Skeletal muscle tissue (tissue), 4 donors: ENCODE results near the gene XRCC1. TPM values are rescaled to one million over a fixed set of nuclear protein-coding genes. Genes with fewer than 3 reads are reported as not detected.
"Not testable (repeated sequence)": the region's sequence is repeated elsewhere in the genome, so short reads cannot be mapped to it uniquely, and the experiment has no call there.

Source experiments
- H3K27ac ChIP-seq: one replicate; pipeline ENCODE4 v1.7.0; 2013; ENCODE audit warnings: mild to moderate bottlenecking, low read depth, low read length, inconsistent platforms
- H3K27me3 ChIP-seq, 3 donors: one replicate each; pipeline ENCODE4 v1.7.0; 2013; ENCODE audit warnings: low read length in 3 of 3; ENCODE audit not compliant: control insufficient read depth in 3 of 3, insufficient read depth in 3 of 3
- H3K36me3 ChIP-seq, 3 donors: one replicate each; pipeline ENCODE4 v1.7.0; 2013; ENCODE audit warnings: low read length in 3 of 3; ENCODE audit not compliant: control insufficient read depth in 3 of 3, insufficient read depth in 3 of 3
- H3K4me1 ChIP-seq, 3 donors: one replicate each; pipeline ENCODE4 v1.7.0; 2013; ENCODE audit warnings: low read length in 3 of 3, mild to moderate bottlenecking in 3 of 3; ENCODE audit not compliant: control insufficient read depth in 3 of 3, insufficient read depth in 3 of 3
- H3K4me3 ChIP-seq, 3 donors: one replicate each; pipeline ENCODE4 v1.7.0; 2013; ENCODE audit warnings: low read length in 3 of 3
- H3K9ac ChIP-seq, 3 donors: one replicate each; pipeline ENCODE4 v1.7.0; 2013; ENCODE audit warnings: low read length in 3 of 3, mild to moderate bottlenecking in 3 of 3, moderate library complexity in 2 of 3, low read depth in 1 of 3
- H3K9me3 ChIP-seq, 3 donors: one replicate each; pipeline ENCODE4 v1.7.0; 2013; ENCODE audit warnings: low read length in 3 of 3; ENCODE audit not compliant: control insufficient read depth in 3 of 3
- total RNA-seq: library from RNA; depleted of rRNA; stranded (reverse); fragments of >200 nt; gene quantifications from one replicate; pipeline ENCODE4 v1.2.3, GENCODE V29; 2014
- donor health status: Osteomylitis.

Gene XRCC1
- total RNA-seq, 1 donor from 2014 or later, result 7.3 TPM

DNA sequence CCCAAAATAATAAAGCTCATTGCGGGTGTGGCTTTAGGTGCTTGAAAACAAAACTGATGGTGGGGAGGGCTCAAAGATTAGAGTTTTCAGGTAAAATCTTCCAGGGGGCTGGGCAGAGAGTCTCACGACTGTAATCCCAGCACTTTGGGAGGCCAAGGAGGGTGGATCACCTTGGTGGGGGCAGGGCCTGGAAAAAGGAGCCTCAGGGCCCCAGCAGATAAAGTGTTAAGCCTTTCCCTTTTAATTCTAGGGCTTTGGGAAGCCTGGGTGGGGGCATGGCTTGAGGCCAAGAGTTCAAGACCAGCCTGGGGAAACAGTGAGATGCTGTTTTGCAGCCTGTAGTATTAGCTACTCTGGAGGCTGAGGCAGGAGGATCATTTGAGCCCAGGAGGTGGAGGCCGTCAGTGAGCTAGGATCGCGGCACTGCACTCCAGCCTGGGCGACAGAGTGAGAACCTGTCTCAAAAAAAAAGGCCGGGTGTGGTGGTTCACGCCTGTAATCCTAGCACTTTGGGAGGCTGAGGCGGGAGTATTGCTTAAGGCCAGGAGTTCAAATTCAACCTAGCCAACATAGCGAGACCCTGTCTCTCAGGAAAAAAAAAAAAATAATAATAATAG, 18.9 kb upstream of the XRCC1 start:
- Histone ChIP-seq H3K27ac (peak overlapping the region; percentile 99), H3K4me3 (peak overlapping the region in 2 of 3 donors; percentile 85 to 94), H3K9me3 (no peaks in the 10 kb centered on the region), H3K36me3 (peaks cover 29 to 33% (median 32%) of the 10 kb centered on the region in 3 donors), H3K27me3 (no peaks in the 10 kb centered on the region), H3K9ac (peak overlapping the region; percentile 86 to 91 (median 87)), H3K4me1 (peaks cover 32 to 48% (median 37%) of the 10 kb centered on the region in 3 donors)

DNA sequence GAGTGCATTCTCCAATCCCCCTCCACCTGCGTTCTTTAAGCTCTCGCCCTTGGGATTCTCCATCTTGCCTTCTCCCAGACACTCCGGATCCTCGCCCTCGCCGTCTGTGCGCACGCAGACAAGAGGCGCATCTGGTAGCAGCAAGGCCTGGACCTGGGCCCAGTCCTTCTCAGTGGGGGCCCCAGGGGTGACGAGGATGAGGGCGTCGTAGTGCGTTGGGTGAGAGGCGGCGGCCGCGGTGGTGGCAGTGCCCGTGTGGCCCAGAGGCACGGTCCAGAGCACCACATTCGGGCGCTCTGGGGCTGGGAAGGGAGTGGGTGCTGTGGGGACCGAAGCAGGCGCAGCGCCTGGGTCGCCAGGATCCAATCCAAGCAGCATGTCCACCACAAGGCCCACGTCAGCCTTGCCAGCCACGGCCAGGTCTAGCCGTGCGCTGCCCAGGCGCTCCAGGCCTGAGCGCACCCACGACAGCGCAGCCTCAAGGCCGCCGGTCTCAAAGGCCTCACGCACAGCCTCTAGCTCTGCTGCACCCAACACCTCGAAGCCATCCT, 17.5 kb upstream of the XRCC1 start:
- peaks cover 22 to 28% (median 26%) of the 10 kb centered on the region in 3 donors for H3K36me3 ChIP-seq
- peaks cover 30 to 42% (median 36%) of the 10 kb centered on the region in 3 donors for H3K4me1 ChIP-seq
- no peaks in the 10 kb centered on the region for H3K9me3 ChIP-seq
- H3K27me3 ChIP-seq, result no peaks in the 10 kb centered on the region
- H3K27ac ChIP-seq, result no peak overlapping the region
- no peak overlapping the region for H3K4me3 ChIP-seq
- no peak overlapping the region for H3K9ac ChIP-seq

DNA sequence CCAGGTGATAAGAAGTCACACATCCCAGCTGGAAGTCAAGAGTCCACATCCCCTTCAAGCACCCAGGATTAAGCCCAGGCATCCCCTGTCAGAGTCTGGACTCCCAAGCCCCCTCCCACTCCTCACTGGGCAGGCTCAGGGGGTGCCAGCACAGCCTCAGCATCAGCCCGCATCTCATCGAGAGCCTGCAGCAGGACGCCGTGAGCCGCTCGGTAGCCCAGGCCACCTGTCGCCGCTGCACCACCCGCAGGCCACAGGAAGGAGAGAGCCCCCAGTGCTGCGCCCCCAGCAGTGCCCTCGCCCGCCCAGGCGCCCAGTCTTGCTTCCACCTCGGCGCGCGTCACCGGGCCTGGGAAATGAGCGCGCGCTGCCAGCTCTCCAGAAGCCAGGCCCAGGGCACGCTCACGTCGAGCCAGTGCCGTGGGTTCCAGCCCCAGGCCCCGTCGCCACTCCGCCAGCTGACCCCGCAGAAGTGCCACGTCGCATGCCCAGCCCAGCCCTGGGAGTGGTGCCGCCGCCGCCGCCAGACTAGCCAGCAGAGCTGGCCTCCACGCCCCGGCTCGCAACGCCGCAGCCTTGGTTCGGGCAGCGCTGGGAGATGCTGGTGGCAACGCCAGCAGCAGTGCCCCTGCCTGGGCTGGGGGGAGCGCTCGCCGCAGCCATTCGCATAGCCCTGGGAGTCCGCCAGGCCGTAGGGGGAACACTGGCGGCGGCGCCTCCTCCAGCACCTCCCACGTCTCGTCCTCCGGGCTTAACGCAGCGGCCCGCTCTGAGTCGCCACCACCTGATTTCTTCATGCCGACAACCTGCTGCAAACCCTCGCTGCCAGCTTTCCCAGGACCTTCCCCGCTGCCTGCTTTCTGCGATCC, 16.8 kb upstream of the XRCC1 start:
- Histone ChIP-seq H3K9me3 (no peaks in the 10 kb centered on the region), H3K9ac (no peak overlapping the region), H3K36me3 (peaks cover 22 to 28% (median 26%) of the 10 kb centered on the region in 3 donors), H3K4me1 (peaks cover 23 to 35% (median 28%) of the 10 kb centered on the region in 3 donors), H3K27me3 (no peaks in the 10 kb centered on the region), H3K4me3 (no peak overlapping the region), H3K27ac (no peak overlapping the region)

DNA sequence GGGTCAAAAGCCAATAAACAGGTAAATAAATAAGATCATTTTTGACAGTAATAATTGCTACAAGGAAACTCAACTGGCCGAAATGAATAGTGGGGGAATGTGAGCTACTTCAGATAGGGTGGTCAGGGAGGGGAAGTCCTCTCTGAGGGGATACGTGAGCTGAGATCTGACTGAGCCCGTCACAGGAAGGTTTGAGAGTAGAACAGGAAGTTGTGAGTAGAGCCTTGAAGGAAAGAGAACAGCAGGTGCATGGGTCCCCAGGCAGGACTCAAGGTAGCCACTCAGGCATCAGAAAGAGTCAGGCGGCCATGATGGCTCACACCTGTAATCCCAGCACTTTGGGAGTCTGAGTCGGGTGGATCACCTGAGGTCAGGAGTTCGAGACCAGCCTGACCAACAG, 14.4 kb upstream of the XRCC1 start:
- Histone ChIP-seq H3K27me3 (no peaks in the 10 kb centered on the region), H3K4me3 (no peak overlapping the region), H3K9me3 (no peaks in the 10 kb centered on the region), H3K4me1 (peaks cover 10 to 16% (median 13%) of the 10 kb centered on the region in 3 donors), H3K36me3 (peaks cover 26 to 38% (median 32%) of the 10 kb centered on the region in 3 donors), H3K27ac (no peak overlapping the region), H3K9ac (no peak overlapping the region)

DNA sequence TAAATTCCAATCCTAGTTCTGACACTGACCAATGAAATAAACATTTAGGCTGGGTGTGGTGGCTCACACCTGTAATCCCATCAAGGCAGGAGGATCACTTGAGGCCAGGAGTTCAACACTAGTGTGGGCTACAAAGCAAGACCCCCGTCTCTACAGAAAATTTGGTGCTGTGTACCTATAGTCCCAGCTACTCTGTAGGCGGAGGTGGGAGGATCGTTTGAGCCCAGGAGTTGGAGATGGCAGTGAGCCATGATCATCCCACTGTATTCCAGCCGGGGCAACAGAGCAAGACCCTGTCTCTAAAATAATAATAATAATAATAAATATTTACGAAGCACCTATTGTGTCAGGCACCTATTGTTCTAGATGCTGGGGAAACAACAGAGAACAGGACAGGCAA, 13.9 kb upstream of the XRCC1 start:
- peaks cover 7 to 12% (median 9%) of the 10 kb centered on the region in 3 donors for H3K4me1 ChIP-seq
- H3K27me3 ChIP-seq, result no peaks in the 10 kb centered on the region
- H3K9me3 ChIP-seq, result no peaks in the 10 kb centered on the region
- H3K36me3 ChIP-seq, result peaks cover 26 to 38% (median 32%) of the 10 kb centered on the region in 3 donors
- H3K4me3 ChIP-seq, result no peak overlapping the region
- H3K9ac ChIP-seq, result no peak overlapping the region
- no peak overlapping the region for H3K27ac ChIP-seq

- H3K27me3 ChIP-seq, H3K9ac ChIP-seq, H3K4me3 ChIP-seq, H3K9me3 ChIP-seq, H3K4me1 ChIP-seq, H3K27ac ChIP-seq: not testable (repeated sequence)
- peaks cover 13 to 22% (median 18%) of the 10 kb centered on the region in 3 donors for H3K36me3 ChIP-seq
Observed at GRCh38 chr19:43587029-43587428, 11.7 kb upstream of the XRCC1 start.

- no peak overlapping the region for H3K27ac ChIP-seq
- peaks cover 10 to 20% (median 18%) of the 10 kb centered on the region in 3 donors for H3K36me3 ChIP-seq
- peaks cover 0 to 2% (median 0%) of the 10 kb centered on the region in 3 donors for H3K4me1 ChIP-seq
- no peak overlapping the region for H3K9ac ChIP-seq
- no peaks in the 10 kb centered on the region for H3K9me3 ChIP-seq
- no peaks in the 10 kb centered on the region for H3K27me3 ChIP-seq
- H3K4me3 ChIP-seq, result no peak overlapping the region
Observed at GRCh38 chr19:43586346-43586745, 11.0 kb upstream of the XRCC1 start.

DNA sequence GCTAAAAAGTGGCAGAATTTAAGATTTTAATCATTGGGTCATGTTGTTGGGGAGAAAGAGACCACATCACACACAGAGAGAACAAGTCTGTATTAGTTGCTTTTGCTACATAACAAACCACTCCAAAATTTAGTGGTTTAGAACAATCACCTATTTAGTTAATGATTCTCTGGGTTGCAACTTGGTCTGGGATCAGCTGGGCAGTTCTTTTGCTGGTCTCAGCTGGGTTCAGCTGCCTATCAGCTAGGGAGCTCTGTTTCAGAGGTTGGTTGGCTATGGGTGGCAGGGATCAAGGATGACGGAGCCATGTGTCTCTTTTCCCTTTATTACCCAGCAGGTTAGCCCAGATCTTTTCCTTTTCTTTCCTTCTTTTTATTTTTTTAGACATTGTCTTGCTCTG, 9.2 kb upstream of the XRCC1 start:
- no peaks in the 10 kb centered on the region for H3K9me3 ChIP-seq
- no peaks in the 10 kb centered on the region for H3K27me3 ChIP-seq
- no peak overlapping the region for H3K4me3 ChIP-seq
- no peak overlapping the region for H3K9ac ChIP-seq
- peaks cover 4 to 10% (median 5%) of the 10 kb centered on the region in 3 donors for H3K4me1 ChIP-seq
- peaks cover 6 to 12% (median 8%) of the 10 kb centered on the region in 3 donors for H3K36me3 ChIP-seq
- no peak overlapping the region for H3K27ac ChIP-seq

DNA sequence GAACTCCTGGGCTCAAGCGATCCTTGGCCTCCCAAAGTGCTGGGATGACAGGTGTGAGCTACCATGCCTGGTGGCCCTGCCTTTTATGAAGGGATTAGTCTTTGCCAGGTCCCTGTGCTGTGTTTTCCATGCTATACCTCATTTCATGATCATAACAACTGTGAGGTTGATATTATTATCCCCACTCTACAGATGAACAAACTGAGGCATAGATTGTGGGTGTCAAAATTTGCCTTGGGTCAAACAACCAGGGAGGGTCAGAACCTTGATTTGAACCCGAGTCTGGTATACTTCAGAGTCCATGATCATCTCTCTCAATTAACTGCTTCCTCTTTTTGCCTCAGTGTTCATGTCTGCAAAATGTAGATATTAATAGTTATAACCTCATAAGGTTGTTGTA, 7.2 kb upstream of the XRCC1 start:
- Histone ChIP-seq H3K9ac (no peak overlapping the region), H3K4me1 (peaks cover 4 to 10% (median 5%) of the 10 kb centered on the region in 3 donors), H3K36me3 (peaks cover 4 to 10% (median 6%) of the 10 kb centered on the region in 3 donors), H3K9me3 (no peaks in the 10 kb centered on the region), H3K4me3 (no peak overlapping the region), H3K27ac (no peak overlapping the region), H3K27me3 (no peaks in the 10 kb centered on the region)
